HL-60 (cell line): ENCODE data around the gene MYH16.
"Not testable (repeated sequence)": the region's sequence is repeated elsewhere in the genome, so short reads cannot be mapped to it uniquely, and the experiment has no call there.

Experiments used
- DNase-seq, 2 experiments: peaks; one replicate each; pipeline ENCODE4 v3.0.0-alpha.2; 2010 to 2020; ENCODE audit warnings: low read depth in 1 of 2, low spot score in 1 of 2
- H3K27ac ChIP-seq: fragments of 250-450 bp; sonication (Bioruptor Pico); replicated peaks from 2 replicates; pipeline ENCODE4 v1.5.1; 2020; ENCODE audit warnings: mild to moderate bottlenecking, moderate library complexity
- H3K27me3 ChIP-seq: fragments of 250-450 bp; sonication (Bioruptor Pico); 2 replicates; pipeline ENCODE4 v1.5.1; 2021; ENCODE audit warnings: mild to moderate bottlenecking, moderate library complexity; ENCODE audit not compliant: insufficient read depth, poor library complexity, severe bottlenecking
- H3K4me3 ChIP-seq: replicated peaks from 2 replicates; pipeline ENCODE4 v1.5.1; 2011; ENCODE audit warnings: mild to moderate bottlenecking, control low read depth, low read length; ENCODE audit not compliant: insufficient read depth
- GABPA ChIP-seq: IDR thresholded peaks from 2 replicates; pipeline ENCODE4 v1.6.1; 2012; ENCODE audit warnings: low read depth
- POLR2AphosphoS5 ChIP-seq: IDR thresholded peaks from 2 replicates; pipeline ENCODE4 v1.6.1; 2012; ENCODE audit warnings: low read depth
- SPI1 ChIP-seq: IDR thresholded peaks from 2 replicates; pipeline ENCODE4 v1.6.1; 2012; ENCODE audit warnings: low read depth, mild to moderate bottlenecking, borderline replicate concordance
- TF ChIP-seq, protein P1 (sequence below): IDR thresholded peaks from one replicate; pipeline ENCODE4 v1.5.1; 2011; ENCODE audit warnings: low read length, control low read depth, inconsistent platforms; ENCODE audit not compliant: insufficient read depth
- TF ChIP-seq, protein P2 (sequence below): IDR thresholded peaks from 2 replicates; pipeline ENCODE4 v1.6.1; 2012; ENCODE audit warnings: low read depth; ENCODE audit not compliant: insufficient replicate concordance

MYH16 gene

DNA sequence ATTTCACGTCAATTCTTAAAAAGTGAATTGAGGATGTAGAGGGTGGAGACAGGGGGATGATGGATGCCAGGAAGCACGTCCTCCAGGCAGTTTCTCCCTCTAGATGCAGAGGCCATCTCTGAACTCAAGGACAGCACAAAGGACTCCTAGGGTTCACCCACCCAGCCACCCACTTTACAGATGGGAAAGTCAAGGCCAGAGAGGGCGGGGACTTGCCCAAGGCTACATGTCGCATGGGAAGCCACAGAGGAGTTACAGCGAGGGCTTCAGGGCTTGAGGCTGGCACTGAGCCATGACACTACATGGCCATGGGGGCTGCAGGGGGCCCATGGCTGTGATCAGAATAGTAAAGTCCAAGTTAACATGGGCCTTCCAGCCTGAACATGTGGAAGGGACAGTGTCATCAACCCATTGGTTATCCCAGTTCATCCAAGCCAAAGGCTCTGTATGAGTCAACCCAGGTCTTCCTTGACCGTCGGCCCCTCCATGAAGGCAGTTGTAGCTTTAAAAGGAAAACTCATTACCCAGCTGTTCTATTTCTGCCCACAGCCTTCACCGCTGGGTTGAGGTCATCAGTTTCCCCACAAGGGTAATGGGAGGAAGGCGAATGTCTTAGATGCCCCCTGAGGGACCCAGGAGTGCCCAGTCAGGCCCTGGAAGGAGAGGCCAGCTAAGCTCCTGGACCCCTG is 40.4 kb upstream of the MYH16 start:
- no peak overlapping the region for H3K27ac ChIP-seq
- DNase-seq = no peak
- peaks cover 2% of the 10 kb centered on the region for H3K27me3 ChIP-seq
- no peak overlapping the region for H3K4me3 ChIP-seq
- TF ChIP-seq, protein P1, sequence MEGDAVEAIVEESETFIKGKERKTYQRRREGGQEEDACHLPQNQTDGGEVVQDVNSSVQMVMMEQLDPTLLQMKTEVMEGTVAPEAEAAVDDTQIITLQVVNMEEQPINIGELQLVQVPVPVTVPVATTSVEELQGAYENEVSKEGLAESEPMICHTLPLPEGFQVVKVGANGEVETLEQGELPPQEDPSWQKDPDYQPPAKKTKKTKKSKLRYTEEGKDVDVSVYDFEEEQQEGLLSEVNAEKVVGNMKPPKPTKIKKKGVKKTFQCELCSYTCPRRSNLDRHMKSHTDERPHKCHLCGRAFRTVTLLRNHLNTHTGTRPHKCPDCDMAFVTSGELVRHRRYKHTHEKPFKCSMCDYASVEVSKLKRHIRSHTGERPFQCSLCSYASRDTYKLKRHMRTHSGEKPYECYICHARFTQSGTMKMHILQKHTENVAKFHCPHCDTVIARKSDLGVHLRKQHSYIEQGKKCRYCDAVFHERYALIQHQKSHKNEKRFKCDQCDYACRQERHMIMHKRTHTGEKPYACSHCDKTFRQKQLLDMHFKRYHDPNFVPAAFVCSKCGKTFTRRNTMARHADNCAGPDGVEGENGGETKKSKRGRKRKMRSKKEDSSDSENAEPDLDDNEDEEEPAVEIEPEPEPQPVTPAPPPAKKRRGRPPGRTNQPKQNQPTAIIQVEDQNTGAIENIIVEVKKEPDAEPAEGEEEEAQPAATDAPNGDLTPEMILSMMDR = no peak
- TF ChIP-seq POLR2AphosphoS5 (no peak), SPI1 (no peak), GABPA (no peak)
- TF ChIP-seq, protein P2, sequence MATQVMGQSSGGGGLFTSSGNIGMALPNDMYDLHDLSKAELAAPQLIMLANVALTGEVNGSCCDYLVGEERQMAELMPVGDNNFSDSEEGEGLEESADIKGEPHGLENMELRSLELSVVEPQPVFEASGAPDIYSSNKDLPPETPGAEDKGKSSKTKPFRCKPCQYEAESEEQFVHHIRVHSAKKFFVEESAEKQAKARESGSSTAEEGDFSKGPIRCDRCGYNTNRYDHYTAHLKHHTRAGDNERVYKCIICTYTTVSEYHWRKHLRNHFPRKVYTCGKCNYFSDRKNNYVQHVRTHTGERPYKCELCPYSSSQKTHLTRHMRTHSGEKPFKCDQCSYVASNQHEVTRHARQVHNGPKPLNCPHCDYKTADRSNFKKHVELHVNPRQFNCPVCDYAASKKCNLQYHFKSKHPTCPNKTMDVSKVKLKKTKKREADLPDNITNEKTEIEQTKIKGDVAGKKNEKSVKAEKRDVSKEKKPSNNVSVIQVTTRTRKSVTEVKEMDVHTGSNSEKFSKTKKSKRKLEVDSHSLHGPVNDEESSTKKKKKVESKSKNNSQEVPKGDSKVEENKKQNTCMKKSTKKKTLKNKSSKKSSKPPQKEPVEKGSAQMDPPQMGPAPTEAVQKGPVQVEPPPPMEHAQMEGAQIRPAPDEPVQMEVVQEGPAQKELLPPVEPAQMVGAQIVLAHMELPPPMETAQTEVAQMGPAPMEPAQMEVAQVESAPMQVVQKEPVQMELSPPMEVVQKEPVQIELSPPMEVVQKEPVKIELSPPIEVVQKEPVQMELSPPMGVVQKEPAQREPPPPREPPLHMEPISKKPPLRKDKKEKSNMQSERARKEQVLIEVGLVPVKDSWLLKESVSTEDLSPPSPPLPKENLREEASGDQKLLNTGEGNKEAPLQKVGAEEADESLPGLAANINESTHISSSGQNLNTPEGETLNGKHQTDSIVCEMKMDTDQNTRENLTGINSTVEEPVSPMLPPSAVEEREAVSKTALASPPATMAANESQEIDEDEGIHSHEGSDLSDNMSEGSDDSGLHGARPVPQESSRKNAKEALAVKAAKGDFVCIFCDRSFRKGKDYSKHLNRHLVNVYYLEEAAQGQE = no peak

DNA sequence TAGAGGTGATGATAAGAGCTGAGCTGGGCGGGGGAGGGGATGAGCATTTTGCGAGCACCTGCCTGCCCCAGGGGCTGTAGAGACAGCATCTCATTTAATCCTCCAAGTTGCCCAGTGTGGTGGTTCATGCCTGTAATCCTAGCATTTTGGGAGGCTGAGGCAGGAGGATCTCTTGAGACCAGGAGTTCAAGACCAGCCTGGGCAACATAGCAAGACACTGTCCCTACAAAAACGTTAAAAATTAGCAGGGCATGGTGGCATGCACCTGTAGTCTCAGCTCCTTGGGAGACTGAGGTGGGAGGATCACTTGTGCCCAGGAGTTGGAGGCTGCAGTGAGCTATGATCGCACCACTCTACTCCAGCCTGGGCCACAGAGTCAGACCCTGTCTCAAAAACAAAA is 39.7 kb upstream of the MYH16 start:
- H3K27ac ChIP-seq, H3K4me3 ChIP-seq, DNase-seq, H3K27me3 ChIP-seq: not testable (repeated sequence)

DNA sequence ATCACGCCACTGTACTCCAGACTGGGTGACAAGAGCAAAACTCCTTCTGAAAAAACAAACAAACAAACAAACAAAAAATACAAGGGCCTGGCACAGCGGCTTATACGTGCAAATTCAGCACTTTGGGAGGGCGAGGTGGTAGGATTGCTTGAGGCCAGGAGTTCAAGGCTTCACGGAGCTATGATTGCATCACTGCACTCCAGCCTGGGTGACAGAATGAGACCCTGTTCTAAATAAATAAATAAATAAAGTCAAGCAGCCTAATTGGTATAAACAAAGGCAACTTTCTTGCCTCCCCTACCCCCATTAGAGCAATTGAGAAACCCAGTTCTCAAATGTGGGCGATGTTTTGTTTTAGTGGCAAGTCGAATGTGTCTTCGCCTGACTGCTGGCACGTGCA is 38.5 kb upstream of the MYH16 start:
- no peak for DNase-seq
- H3K27me3 ChIP-seq = no peaks in the 10 kb centered on the region
- TF ChIP-seq SPI1 = no peak
- TF ChIP-seq, protein P2 = no peak
- no peak for TF ChIP-seq POLR2AphosphoS5
- TF ChIP-seq, protein P1 = no peak
- TF ChIP-seq GABPA = no peak
- H3K4me3 ChIP-seq = no peak overlapping the region
- H3K27ac ChIP-seq = no peak overlapping the region

DNA sequence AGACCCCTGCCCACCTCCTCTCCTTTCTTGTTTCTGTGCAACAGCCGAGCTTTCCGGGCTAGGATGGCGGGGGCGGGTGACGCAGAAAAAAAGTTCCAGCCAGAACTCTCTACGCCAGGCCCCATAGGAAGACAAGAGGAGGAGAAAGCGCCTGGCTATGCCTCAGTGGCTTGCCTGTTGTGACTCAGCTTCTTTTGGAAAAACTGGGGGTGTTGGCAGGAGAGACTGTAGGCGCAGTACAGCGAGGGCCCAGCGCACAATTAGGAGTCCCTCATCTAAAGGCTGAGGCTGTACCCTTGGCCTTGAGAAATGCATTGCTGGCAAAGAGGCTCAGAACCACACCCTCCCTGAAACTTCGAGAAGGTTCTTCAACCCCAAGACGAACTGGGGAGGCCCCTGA is 36.7 kb upstream of the MYH16 start:
- DNase-seq = no peak
- Histone ChIP-seq H3K4me3 (no peak overlapping the region), H3K27ac (no peak overlapping the region), H3K27me3 (no peaks in the 10 kb centered on the region)
- TF ChIP-seq, protein P1 = no peak
- TF ChIP-seq SPI1 = no peak
- no peak for TF ChIP-seq POLR2AphosphoS5
- TF ChIP-seq GABPA = no peak
- TF ChIP-seq, protein P2 = no peak

DNA sequence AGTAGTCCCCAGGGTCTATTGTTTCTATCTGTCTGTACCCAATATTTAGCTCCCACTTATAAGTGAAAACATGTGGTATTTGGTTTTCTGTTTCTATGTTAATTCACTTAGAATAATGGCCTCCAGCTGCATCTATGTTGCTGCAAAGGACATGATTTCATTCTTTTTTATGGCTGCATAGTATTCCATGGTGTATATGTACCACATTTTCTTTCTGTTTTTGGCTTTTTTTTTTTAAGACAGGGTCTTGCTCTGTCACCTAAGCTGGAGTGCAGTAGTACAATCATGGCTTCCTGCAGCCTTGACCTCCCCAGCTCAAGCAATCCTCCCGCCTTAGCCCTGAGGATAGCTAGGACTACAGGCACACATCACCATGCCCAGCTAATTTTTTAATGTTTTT is 34.8 kb upstream of the MYH16 start:
- not testable (repeated sequence) for DNase-seq, H3K27me3 ChIP-seq, H3K27ac ChIP-seq, H3K4me3 ChIP-seq
